Measurements from ENCODE around the gene SYNJ2. TPM values are rescaled to one million over a fixed set of nuclear protein-coding genes. Genes with fewer than 3 reads are reported as not detected.

SYNJ2 gene
- polyA plus RNA-seq, 2 donors: 5.7 to 8.1 TPM

DNA sequence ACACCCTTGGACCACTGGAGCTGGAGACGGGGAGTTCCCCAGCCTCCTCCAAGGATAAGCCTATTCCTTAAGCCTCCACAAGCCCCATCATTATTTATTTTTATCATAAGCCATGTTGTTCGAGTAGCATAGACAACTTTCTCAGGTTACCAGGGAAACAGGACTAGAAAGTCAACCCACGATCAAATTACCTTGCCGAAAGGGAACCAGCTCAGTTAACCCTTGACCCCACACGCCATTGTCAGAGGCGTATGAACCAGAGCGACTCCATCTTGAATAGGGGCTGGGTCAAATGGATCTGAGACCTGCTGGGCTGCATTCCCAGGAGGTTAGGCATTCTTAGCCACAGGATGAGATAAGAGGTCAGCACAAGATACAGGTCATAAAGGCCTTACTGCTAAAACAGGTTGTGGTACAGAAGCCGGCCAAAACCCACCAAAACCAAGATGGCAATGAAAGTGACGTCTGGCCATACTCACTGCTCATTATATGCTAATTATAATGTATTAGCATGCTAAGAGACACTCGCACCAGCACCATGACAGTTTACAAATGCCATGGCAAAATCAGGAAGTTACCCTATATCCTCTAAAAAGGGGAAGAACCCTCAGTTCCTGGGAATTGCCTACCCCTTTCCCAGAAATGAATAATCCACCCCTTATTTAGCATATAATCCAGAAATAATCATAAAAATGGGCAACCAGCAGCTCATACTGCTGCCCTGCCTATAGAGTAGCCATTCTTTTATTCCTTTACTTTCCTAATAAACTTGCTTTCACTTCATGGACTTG lies 22.4 kb downstream of the SYNJ2 start:
- Histone ChIP-seq H3K27me3 (ENCODE audit: control insufficient read depth in 1 of 2, insufficient read depth in 2 of 2, low read length in 2 of 2) (no peaks in the 10 kb centered on the region), H3K4me1 (ENCODE audit: control insufficient read depth in 2 of 2, insufficient read depth in 2 of 2, low read length in 1 of 2) (peaks cover 12 to 30% of the 10 kb centered on the region in 2 donors), H3K9me3 (ENCODE audit: control insufficient read depth in 2 of 2, insufficient read depth in 1 of 2, low read depth in 1 of 2, low read length in 1 of 2) (no peaks in the 10 kb centered on the region), H3K27ac (ENCODE audit: low read depth in 2 of 2, low read length in 1 of 2) (peak overlapping the region; percentile 70 to 83), H3K36me3 (ENCODE audit: control insufficient read depth in 2 of 2, insufficient read depth in 2 of 2, low read length in 1 of 2) (no peaks in the 10 kb centered on the region), H3K4me3 (ENCODE audit: low read depth in 1 of 2, low read length in 2 of 2) (no peak overlapping the region)
- WGBS, 2 donors: 69 to 72% methylated on average over 10 of the region's 10 CpGs

DNA sequence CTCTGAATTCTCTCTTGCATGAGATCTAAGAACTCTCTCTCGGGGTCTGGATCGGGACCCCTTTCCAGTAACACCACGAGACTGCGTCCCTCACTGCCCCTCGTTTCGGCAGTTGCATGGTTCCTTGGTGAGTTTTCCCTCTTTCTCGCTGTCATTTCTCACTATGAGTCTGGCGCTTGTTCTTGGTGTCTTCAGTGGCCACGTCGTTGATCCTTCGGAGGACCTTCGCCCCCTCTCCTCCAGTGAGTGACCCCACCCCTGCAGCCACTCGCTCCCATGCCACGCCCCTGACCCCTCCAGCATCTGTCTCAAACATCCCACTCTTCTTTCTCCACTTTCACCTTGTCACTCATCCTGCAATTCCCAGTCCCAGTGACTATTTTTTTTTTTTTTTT lies 23.0 kb downstream of the SYNJ2 start:
- Histone ChIP-seq H3K4me3 (ENCODE audit: low read depth in 1 of 2, low read length in 2 of 2) (no peak overlapping the region), H3K4me1 (ENCODE audit: control insufficient read depth in 2 of 2, insufficient read depth in 2 of 2, low read length in 1 of 2) (peaks cover 9 to 30% of the 10 kb centered on the region in 2 donors), H3K9me3 (ENCODE audit: control insufficient read depth in 2 of 2, insufficient read depth in 1 of 2, low read depth in 1 of 2, low read length in 1 of 2) (no peaks in the 10 kb centered on the region), H3K27me3 (ENCODE audit: control insufficient read depth in 1 of 2, insufficient read depth in 2 of 2, low read length in 2 of 2) (no peaks in the 10 kb centered on the region), H3K27ac (ENCODE audit: low read depth in 2 of 2, low read length in 1 of 2) (peak overlapping the region in 1 of 2 donors; percentile 27), H3K36me3 (ENCODE audit: control insufficient read depth in 2 of 2, insufficient read depth in 2 of 2, low read length in 1 of 2) (no peaks in the 10 kb centered on the region)
- 91 to 95% methylated on average over 14 of the region's 14 CpGs for WGBS, 2 donors

DNA sequence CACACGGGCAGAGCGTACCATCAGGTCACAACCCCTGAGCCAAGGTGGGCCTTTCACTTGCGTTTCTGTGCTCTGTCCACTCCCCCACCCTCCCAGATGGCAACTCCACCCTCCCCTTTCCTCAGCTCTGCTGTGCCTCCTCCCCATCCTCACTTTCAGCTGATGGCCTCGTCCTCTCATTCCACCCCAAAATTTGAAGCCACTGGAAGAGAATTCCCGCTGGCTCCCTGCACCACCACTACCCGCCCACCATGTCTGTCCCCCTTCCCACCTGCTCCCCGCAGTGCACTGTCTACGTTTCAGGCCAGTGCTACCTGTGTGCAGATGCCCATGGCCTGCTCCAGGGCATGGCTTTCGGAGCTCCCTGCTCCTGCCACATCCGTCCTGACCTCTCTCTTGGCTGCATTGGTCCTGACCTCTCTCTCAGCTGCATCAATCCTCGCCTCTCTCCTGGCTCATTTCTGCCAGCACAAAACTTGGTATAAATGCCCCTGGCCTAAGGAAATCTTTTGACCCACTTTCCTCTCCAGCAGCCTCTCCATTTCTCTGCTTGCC lies 24.0 kb downstream of the SYNJ2 start:
- Histone ChIP-seq H3K27ac (ENCODE audit: low read depth in 2 of 2, low read length in 1 of 2) (no peak overlapping the region), H3K4me3 (ENCODE audit: low read depth in 1 of 2, low read length in 2 of 2) (no peak overlapping the region), H3K4me1 (ENCODE audit: control insufficient read depth in 2 of 2, insufficient read depth in 2 of 2, low read length in 1 of 2) (peaks cover 9 to 30% of the 10 kb centered on the region in 2 donors), H3K9me3 (ENCODE audit: control insufficient read depth in 2 of 2, insufficient read depth in 1 of 2, low read depth in 1 of 2, low read length in 1 of 2) (no peaks in the 10 kb centered on the region), H3K27me3 (ENCODE audit: control insufficient read depth in 1 of 2, insufficient read depth in 2 of 2, low read length in 2 of 2) (no peaks in the 10 kb centered on the region), H3K36me3 (ENCODE audit: control insufficient read depth in 2 of 2, insufficient read depth in 2 of 2, low read length in 1 of 2) (no peaks in the 10 kb centered on the region)
- 89 to 93% methylated on average over 11 of the region's 11 CpGs for WGBS, 2 donors

DNA sequence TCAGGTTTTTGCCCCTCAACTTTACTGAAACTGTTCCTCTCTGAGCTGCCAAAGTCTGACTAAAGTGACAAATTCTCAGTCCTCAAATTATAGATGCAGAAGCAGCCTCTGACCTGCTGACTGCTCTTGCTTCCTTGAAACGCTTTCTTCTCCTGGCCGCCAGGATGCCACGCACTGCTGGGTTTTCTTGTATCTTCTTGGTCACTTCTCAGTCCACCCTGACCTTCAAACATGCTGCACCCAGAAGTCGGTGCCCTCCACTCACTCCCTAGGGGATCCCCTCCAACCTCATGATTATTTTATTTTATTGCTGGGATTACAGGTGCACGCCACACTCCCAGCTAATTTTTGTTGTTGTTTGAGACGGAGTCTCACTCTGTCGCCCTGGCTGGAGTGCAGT lies 24.7 kb downstream of the SYNJ2 start:
- Histone ChIP-seq H3K4me3 (ENCODE audit: low read depth in 1 of 2, low read length in 2 of 2) (no peak overlapping the region), H3K27me3 (ENCODE audit: control insufficient read depth in 1 of 2, insufficient read depth in 2 of 2, low read length in 2 of 2) (no peaks in the 10 kb centered on the region), H3K4me1 (ENCODE audit: control insufficient read depth in 2 of 2, insufficient read depth in 2 of 2, low read length in 1 of 2) (peaks cover 11 to 30% of the 10 kb centered on the region in 2 donors), H3K27ac (ENCODE audit: low read depth in 2 of 2, low read length in 1 of 2) (no peak overlapping the region), H3K36me3 (ENCODE audit: control insufficient read depth in 2 of 2, insufficient read depth in 2 of 2, low read length in 1 of 2) (peaks cover 0 to 2% of the 10 kb centered on the region in 2 donors), H3K9me3 (ENCODE audit: control insufficient read depth in 2 of 2, insufficient read depth in 1 of 2, low read depth in 1 of 2, low read length in 1 of 2) (no peaks in the 10 kb centered on the region)
- WGBS, 2 donors: 94 to 95% methylated on average over 7 of the region's 7 CpGs

DNA sequence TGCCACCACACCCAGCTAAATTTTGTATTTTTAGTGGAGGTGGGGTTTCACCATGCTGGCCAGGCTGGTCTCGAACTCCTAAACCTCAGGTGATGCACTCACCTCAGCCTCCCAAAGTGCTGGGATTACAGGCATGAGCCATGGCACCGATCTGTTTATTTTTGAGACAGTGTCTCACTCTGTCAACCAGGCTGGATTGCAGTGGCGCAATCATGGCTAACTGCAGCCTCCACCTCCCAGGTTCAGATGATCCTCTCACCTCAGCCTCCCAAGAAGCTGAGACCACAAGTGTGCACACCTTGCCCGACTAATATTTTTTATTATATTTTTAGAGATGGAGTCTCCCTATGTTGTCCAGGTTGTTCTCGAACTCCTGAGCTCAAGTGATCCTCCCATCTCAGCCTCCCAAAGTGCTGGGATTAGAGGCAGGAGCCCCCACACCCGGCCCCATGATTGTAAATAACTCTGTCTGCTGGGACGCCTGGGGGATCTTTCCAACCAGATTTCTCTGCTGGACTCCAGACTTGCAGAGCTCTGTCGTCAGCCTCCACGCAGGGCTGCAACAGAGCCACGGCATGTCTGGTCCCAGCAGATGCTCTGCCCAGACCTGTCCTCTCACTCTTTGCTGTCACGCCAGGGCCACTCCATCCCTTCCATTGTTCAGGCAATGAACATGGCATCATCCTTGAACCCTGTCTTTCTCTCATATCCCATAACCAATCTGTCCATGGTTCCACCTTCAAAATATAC lies 25.3 kb downstream of the SYNJ2 start:
- Histone ChIP-seq H3K27ac (ENCODE audit: low read depth in 2 of 2, low read length in 1 of 2) (no peak overlapping the region), H3K4me1 (ENCODE audit: control insufficient read depth in 2 of 2, insufficient read depth in 2 of 2, low read length in 1 of 2) (peaks cover 11 to 26% of the 10 kb centered on the region in 2 donors), H3K9me3 (ENCODE audit: control insufficient read depth in 2 of 2, insufficient read depth in 1 of 2, low read depth in 1 of 2, low read length in 1 of 2) (no peaks in the 10 kb centered on the region), H3K27me3 (ENCODE audit: control insufficient read depth in 1 of 2, insufficient read depth in 2 of 2, low read length in 2 of 2) (no peaks in the 10 kb centered on the region), H3K36me3 (ENCODE audit: control insufficient read depth in 2 of 2, insufficient read depth in 2 of 2, low read length in 1 of 2) (peaks cover 0 to 2% of the 10 kb centered on the region in 2 donors), H3K4me3 (ENCODE audit: low read depth in 1 of 2, low read length in 2 of 2) (no peak overlapping the region)
- WGBS, 2 donors: 71 to 93% methylated on average over 11 of the region's 11 CpGs

DNA sequence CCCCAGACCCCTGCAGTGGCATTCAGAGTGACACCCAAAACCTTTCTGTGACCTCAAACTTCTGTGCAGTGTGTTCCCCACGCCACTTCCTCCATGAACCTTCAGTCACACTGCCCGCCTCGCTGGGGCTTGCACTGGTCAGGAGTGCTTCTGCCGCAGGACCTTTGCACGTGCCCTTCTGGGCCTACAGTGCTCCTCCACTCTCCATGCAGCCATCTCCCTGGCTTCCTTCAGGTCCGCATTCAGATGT lies 27.1 kb downstream of the SYNJ2 start:
- peaks cover 0 to 2% of the 10 kb centered on the region in 2 donors for H3K36me3 ChIP-seq (ENCODE audit: control insufficient read depth in 2 of 2, insufficient read depth in 2 of 2, low read length in 1 of 2)
- WGBS, 2 donors: 85 to 91% methylated on average over 6 of the region's 6 CpGs
- H3K27me3 ChIP-seq (ENCODE audit: control insufficient read depth in 1 of 2, insufficient read depth in 2 of 2, low read length in 2 of 2): no peaks in the 10 kb centered on the region
- no peak overlapping the region for H3K27ac ChIP-seq (ENCODE audit: low read depth in 2 of 2, low read length in 1 of 2)
- H3K9me3 ChIP-seq (ENCODE audit: control insufficient read depth in 2 of 2, insufficient read depth in 1 of 2, low read depth in 1 of 2, low read length in 1 of 2): no peaks in the 10 kb centered on the region
- no peak overlapping the region for H3K4me3 ChIP-seq (ENCODE audit: low read depth in 1 of 2, low read length in 2 of 2)
- H3K4me1 ChIP-seq (ENCODE audit: control insufficient read depth in 2 of 2, insufficient read depth in 2 of 2, low read length in 1 of 2): peaks cover 6 to 16% of the 10 kb centered on the region in 2 donors

DNA sequence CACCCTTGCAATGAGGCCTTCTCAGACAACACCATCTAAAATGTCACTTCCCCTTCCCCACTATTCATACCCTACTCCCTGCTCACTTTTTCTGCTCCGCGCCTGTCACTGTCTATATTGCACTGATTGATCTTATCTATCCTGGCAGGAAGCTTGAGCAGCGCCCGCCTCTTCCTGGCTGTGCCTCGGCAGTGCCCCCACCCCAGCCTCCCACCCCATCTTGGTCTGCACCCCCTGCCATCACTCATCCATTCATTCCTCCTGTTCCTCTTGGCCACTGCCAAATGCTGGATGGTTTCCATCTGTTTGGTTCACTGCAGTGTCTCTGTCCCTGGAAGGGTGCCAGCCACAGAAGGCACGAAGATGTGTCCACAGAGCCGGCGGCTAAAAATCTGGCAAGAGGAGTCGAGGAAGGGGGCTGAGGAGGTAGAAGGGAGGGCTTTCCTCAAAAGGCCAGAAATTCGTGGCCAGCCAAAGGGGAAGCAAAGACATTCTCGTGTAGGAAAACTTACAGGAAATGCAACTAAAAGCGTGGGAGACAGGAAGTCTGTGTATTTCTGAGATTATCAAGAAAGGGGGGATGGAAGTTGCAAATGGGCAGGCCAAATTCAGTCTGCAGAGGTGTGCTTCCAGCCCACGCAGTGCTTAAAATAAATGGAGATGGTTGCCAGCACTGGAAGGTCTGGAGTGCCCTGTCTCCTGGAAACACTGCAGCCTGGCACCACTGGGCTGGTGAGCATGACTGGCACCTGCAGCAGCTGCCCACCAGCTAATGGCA lies 27.6 kb downstream of the SYNJ2 start:
- Histone ChIP-seq H3K36me3 (ENCODE audit: control insufficient read depth in 2 of 2, insufficient read depth in 2 of 2, low read length in 1 of 2) (peaks cover 0 to 2% of the 10 kb centered on the region in 2 donors), H3K27ac (ENCODE audit: low read depth in 2 of 2, low read length in 1 of 2) (peak overlapping the region; percentile 1 to 4), H3K4me3 (ENCODE audit: low read depth in 1 of 2, low read length in 2 of 2) (no peak overlapping the region), H3K9me3 (ENCODE audit: control insufficient read depth in 2 of 2, insufficient read depth in 1 of 2, low read depth in 1 of 2, low read length in 1 of 2) (no peaks in the 10 kb centered on the region), H3K4me1 (ENCODE audit: control insufficient read depth in 2 of 2, insufficient read depth in 2 of 2, low read length in 1 of 2) (peaks cover 6 to 13% of the 10 kb centered on the region in 2 donors), H3K27me3 (ENCODE audit: control insufficient read depth in 1 of 2, insufficient read depth in 2 of 2, low read length in 2 of 2) (no peaks in the 10 kb centered on the region)
- WGBS, 2 donors: 29 to 37% methylated on average over 13 of the region's 13 CpGs

DNA sequence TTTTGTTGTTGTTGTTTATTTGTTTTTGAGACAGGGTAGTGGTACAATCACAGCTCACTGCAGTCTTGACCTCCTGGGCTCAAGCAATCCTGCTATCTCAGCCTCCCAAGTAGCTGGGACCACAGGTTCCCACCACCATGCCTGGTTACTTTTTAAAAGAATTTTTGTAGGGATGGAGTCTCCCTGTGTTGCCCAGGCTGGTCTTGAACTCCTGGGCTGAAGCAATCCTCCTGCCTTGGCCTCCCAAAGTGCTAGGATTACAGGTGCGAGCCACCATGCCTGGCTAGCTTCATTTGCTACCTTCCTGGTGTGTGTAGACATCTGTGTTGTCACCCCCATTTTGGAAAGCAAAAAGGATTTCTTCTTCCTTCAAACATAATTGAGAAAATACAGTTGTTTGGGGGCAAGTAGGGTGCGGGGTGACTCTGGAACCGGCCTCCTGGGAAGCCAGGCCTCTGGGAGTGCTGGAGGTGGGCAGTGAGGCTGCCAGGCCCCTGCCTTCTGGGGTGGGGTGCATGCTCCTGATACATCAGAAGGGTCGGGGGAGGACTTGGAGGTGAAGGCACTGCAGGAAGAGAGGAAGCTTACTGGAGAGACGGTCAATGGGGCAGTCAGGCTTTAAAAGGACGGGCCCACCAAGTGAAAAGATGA lies 28.4 kb downstream of the SYNJ2 start:
- H3K4me1 ChIP-seq (ENCODE audit: control insufficient read depth in 2 of 2, insufficient read depth in 2 of 2, low read length in 1 of 2): peaks cover 6 to 13% of the 10 kb centered on the region in 2 donors
- H3K27ac ChIP-seq (ENCODE audit: low read depth in 2 of 2, low read length in 1 of 2): peak overlapping the region in 1 of 2 donors; percentile 4
- H3K27me3 ChIP-seq (ENCODE audit: control insufficient read depth in 1 of 2, insufficient read depth in 2 of 2, low read length in 2 of 2): no peaks in the 10 kb centered on the region
- H3K36me3 ChIP-seq (ENCODE audit: control insufficient read depth in 2 of 2, insufficient read depth in 2 of 2, low read length in 1 of 2): peaks cover 0 to 2% of the 10 kb centered on the region in 2 donors
- H3K9me3 ChIP-seq (ENCODE audit: control insufficient read depth in 2 of 2, insufficient read depth in 1 of 2, low read depth in 1 of 2, low read length in 1 of 2): no peaks in the 10 kb centered on the region
- H3K4me3 ChIP-seq (ENCODE audit: low read depth in 1 of 2, low read length in 2 of 2): no peak overlapping the region
- 97 to 98% methylated on average over 6 of the region's 6 CpGs for WGBS, 2 donors
